GM06990 (cell line): ENCODE data around the gene DESI1.

Experiments used
- DNase-seq: peaks from one replicate; pipeline ENCODE4 v3.0.0-alpha.2; 2011; ENCODE audit not compliant: insufficient read length; ENCODE audit errors: extremely low read depth
- H3K27me3 ChIP-seq: replicated peaks from 2 replicates; pipeline ENCODE4 v1.6.0; 2011; ENCODE audit warnings: low read length; ENCODE audit not compliant: control insufficient read depth, insufficient read depth
- H3K36me3 ChIP-seq: 2 replicates; pipeline ENCODE4 v1.5.1; 2011; ENCODE audit warnings: low read length; ENCODE audit not compliant: control insufficient read depth, insufficient read depth
- H3K4me3 ChIP-seq: replicated peaks from 2 replicates; pipeline ENCODE4 v1.5.1; 2011; ENCODE audit warnings: low read depth, mild to moderate bottlenecking, control low read depth, low read length
- CTCF ChIP-seq: IDR thresholded peaks from 2 replicates; pipeline ENCODE4 v1.5.1; 2011; ENCODE audit warnings: low read length, control low read depth, mild to moderate bottlenecking, inconsistent platforms; ENCODE audit not compliant: insufficient read depth, poor library complexity, severe bottlenecking

The DESI1 gene

GRCh38 chr22:41555325-41555982 lies 65.4 kb downstream of the DESI1 start:
- DNase-seq, result no peak
- TF ChIP-seq CTCF, result no peak
- Histone ChIP-seq H3K4me3 (no peak overlapping the region), H3K27me3 (peaks cover 1% of the 10 kb centered on the region; the same call in 1 of the 2 replicates), H3K36me3 (no peaks in the 10 kb centered on the region)

- H3K4me3 ChIP-seq, result no peak overlapping the region
- H3K27me3 ChIP-seq, result peaks cover 1% of the 10 kb centered on the region
- TF ChIP-seq CTCF, result no peak
- no peaks in the 10 kb centered on the region for H3K36me3 ChIP-seq
- DNase-seq, result no peak
Measured at GRCh38 chr22:41551877-41552582, 68.8 kb downstream of the DESI1 start.

DNA sequence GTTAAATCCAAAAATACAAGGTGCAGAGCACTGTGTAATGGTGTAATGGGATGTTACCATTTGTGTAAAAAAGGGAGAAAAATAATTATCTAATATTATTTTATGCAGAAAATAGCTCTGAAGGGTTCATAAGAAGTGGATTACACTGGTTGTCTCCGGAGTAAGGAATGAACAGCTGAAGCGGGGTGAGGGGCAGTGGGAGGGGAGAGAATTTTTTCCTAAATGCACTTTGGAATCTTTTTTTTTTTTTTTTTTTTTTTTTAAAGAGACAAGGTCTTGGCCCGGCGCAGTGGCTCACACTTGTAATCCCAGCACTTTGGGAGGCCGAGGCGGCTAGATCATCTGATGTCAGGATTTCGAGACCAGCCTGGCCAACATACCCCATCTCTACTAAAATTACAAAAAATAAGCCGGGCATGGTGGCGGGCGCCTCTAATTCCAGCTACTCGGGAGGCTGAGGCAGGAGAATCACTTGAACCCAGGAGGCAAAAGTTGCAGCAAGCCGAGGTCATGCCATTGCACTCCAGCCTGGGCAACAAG lies 69.8 kb downstream of the DESI1 start:
- Histone ChIP-seq H3K27me3 (peaks cover 1% of the 10 kb centered on the region), H3K4me3 (no peak overlapping the region), H3K36me3 (no peaks in the 10 kb centered on the region)
- no peak for TF ChIP-seq CTCF
- no peak for DNase-seq

GRCh38 chr22:41548830-41549211 lies 72.0 kb downstream of the DESI1 start:
- TF ChIP-seq CTCF, result no peak
- Histone ChIP-seq H3K36me3 (no peaks in the 10 kb centered on the region), H3K27me3 (peaks cover 1% of the 10 kb centered on the region), H3K4me3 (no peak overlapping the region)
- DNase-seq, result no peak
